Measurements from ENCODE around the gene TMEM115.

Gene TMEM115

GRCh38 chr3:50353245-50354004 is 5.9 kb downstream of the TMEM115 start:
- in situ Hi-C loops (cut with HindIII; ENCODE audit: low sequenced_read_pairs): loop anchor here (5.0 kb wide), 1 partner anchor 184 kb away; no protein-coding TSS in a partner anchor

GRCh38 chr3:50352781-50353180 is 6.5 kb downstream of the TMEM115 start:
- in situ Hi-C loops (cut with HindIII; ENCODE audit: low sequenced_read_pairs): loop anchor here (5.0 kb wide), 1 partner anchor 185 kb away; no protein-coding TSS in a partner anchor

- in situ Hi-C loops (cut with HindIII; ENCODE audit: low sequenced_read_pairs): loop anchor here (5.0 kb wide), 1 partner anchor 186 kb away; no protein-coding TSS in a partner anchor
Observed at GRCh38 chr3:50351323-50351697, 8.0 kb downstream of the TMEM115 start.

GRCh38 chr3:50350527-50351322 is 8.6 kb downstream of the TMEM115 start, which contains the start of the genes CYB561D2 and NPRL2:
Gene CYB561D2 (plus strand): TSS chr3:50350862. CDS start chr3:50351434, 572 bp downstream.
Gene NPRL2 (minus strand): TSS chr3:50350775. CDS start chr3:50350652, 123 bp downstream.
- in situ Hi-C loops (cut with HindIII; ENCODE audit: low sequenced_read_pairs): loop anchor here (5.0 kb wide), 1 partner anchor 187 kb away; no protein-coding TSS in a partner anchor

GRCh38 chr3:50350213-50350526 is 9.2 kb downstream of the TMEM115 start:
- in situ Hi-C loops (cut with HindIII; ENCODE audit: low sequenced_read_pairs): loop anchor here (5.0 kb wide), 1 partner anchor 187 kb away; no protein-coding TSS in a partner anchor

GRCh38 chr3:50347187-50347813 is 12.0 kb downstream of the TMEM115 start:
- in situ Hi-C loops (cut with HindIII; ENCODE audit: low sequenced_read_pairs): no loop called here

GRCh38 chr3:50345586-50346234 is 13.6 kb downstream of the TMEM115 start, which contains the start of gene ZMYND10:
Gene ZMYND10 (minus strand): TSS chr3:50345732. CDS start chr3:50345579, 153 bp downstream.
- in situ Hi-C loops (cut with HindIII; ENCODE audit: low sequenced_read_pairs): no loop called here

GRCh38 chr3:50345008-50345407 is 14.3 kb downstream of the TMEM115 start:
- in situ Hi-C loops (cut with HindIII; ENCODE audit: low sequenced_read_pairs): no loop called here

GRCh38 chr3:50342813-50343633 is 16.3 kb downstream of the TMEM115 start:
- in situ Hi-C loops (cut with HindIII; ENCODE audit: low sequenced_read_pairs): no loop called here

GRCh38 chr3:50341996-50342650 is 17.2 kb downstream of the TMEM115 start:
- in situ Hi-C loops (cut with HindIII; ENCODE audit: low sequenced_read_pairs): no loop called here

- in situ Hi-C loops (cut with HindIII; ENCODE audit: low sequenced_read_pairs): no loop called here
Observed at GRCh38 chr3:50341537-50341936, 17.8 kb downstream of the TMEM115 start.

GRCh38 chr3:50340448-50341329 is 18.6 kb downstream of the TMEM115 start, which contains the start of gene RASSF1:
Gene RASSF1 (minus strand): TSS chr3:50340836. CDS start chr3:50340805, 31 bp downstream.
- in situ Hi-C loops (cut with HindIII; ENCODE audit: low sequenced_read_pairs): no loop called here

GRCh38 chr3:50340147-50340447 is 19.2 kb downstream of the TMEM115 start:
- in situ Hi-C loops (cut with HindIII; ENCODE audit: low sequenced_read_pairs): no loop called here

- in situ Hi-C loops (cut with HindIII; ENCODE audit: low sequenced_read_pairs): no loop called here
Observed at GRCh38 chr3:50339485-50340146, 19.7 kb downstream of the TMEM115 start.

- in situ Hi-C loops (cut with HindIII; ENCODE audit: low sequenced_read_pairs): no loop called here
Observed at GRCh38 chr3:50338965-50339364, 20.4 kb downstream of the TMEM115 start.

- in situ Hi-C loops (cut with HindIII; ENCODE audit: low sequenced_read_pairs): no loop called here
Observed at GRCh38 chr3:50337175-50337861, 22.0 kb downstream of the TMEM115 start.

- in situ Hi-C loops (cut with HindIII; ENCODE audit: low sequenced_read_pairs): no loop called here
Observed at GRCh38 chr3:50336452-50337174, 22.7 kb downstream of the TMEM115 start.

All from endothelial cell of hepatic sinusoid (primary cell).